Fibroblast of lung (primary cell): Measurements from ENCODE around the gene TADA2A. TPM values are rescaled to one million over a fixed set of nuclear protein-coding genes. Genes with fewer than 3 reads are reported as not detected.
"Not testable (repeated sequence)": the region's sequence is repeated elsewhere in the genome, so short reads cannot be mapped to it uniquely, and the experiment has no call there.

Experiments
- DNase-seq, 2 donors: peaks; one replicate each; pipeline versions ENCODE4 v3.0.0 to v3.0.0-alpha.2; 2010; ENCODE audit warnings: low read depth in 2 of 2
- H2AFZ ChIP-seq: 2 replicates; pipeline ENCODE4 v1.5.1; 2012; ENCODE audit warnings: low read length, control low read depth, inconsistent platforms
- H3K27ac ChIP-seq: 2 replicates; pipeline ENCODE4 v1.5.1; 2011; ENCODE audit warnings: low read length, control low read depth; ENCODE audit not compliant: insufficient read depth
- H3K27me3 ChIP-seq: 2 replicates; pipeline ENCODE4 v1.5.1; 2011; ENCODE audit warnings: mild to moderate bottlenecking, low read length; ENCODE audit not compliant: control insufficient read depth, insufficient read depth
- H3K36me3 ChIP-seq: 2 replicates; pipeline ENCODE4 v1.5.1; 2011; ENCODE audit warnings: low read length; ENCODE audit not compliant: control insufficient read depth, insufficient read depth
- H3K4me1 ChIP-seq: 2 replicates; pipeline ENCODE4 v1.5.1; 2011; ENCODE audit warnings: low read length; ENCODE audit not compliant: control insufficient read depth, insufficient read depth; ENCODE audit errors: extremely low read depth
- H3K4me2 ChIP-seq: 2 replicates; pipeline ENCODE4 v1.5.1; 2011; ENCODE audit warnings: low read length, control low read depth; ENCODE audit not compliant: insufficient read depth; ENCODE audit errors: extremely low read depth
- H3K4me3 ChIP-seq, 4 experiments: fragments of 200-600 bp in 1 of 4; sonication (generic) in 1 of 4; replicated peaks in 1 of 4; 2 replicates each; pipeline ENCODE4 v1.5.1; 2011 to 2016; ENCODE audit warnings: low read length in 4 of 4, low read depth in 3 of 4, mild to moderate bottlenecking in 3 of 4, control low read depth in 2 of 4, inconsistent platforms in 1 of 4, mixed read lengths in 1 of 4; ENCODE audit not compliant: insufficient read depth in 1 of 4; ENCODE audit errors: control extremely low read depth in 1 of 4
- H3K79me2 ChIP-seq: 2 replicates; pipeline ENCODE4 v1.5.1; 2012; ENCODE audit warnings: mild to moderate bottlenecking, low read length, inconsistent platforms; ENCODE audit not compliant: control insufficient read depth, insufficient read depth
- H3K9ac ChIP-seq: 2 replicates; pipeline ENCODE4 v1.5.1; 2011; ENCODE audit warnings: mild to moderate bottlenecking, low read length, control low read depth; ENCODE audit not compliant: insufficient read depth
- H3K9me3 ChIP-seq: 2 replicates; pipeline ENCODE4 v1.5.1; 2012; ENCODE audit warnings: low read depth, low read length; ENCODE audit not compliant: control insufficient read depth, insufficient read depth
- H4K20me1 ChIP-seq: 2 replicates; pipeline ENCODE4 v1.5.1; 2011; ENCODE audit warnings: low read length; ENCODE audit not compliant: control insufficient read depth, insufficient read depth; ENCODE audit errors: extremely low read depth
- CTCF ChIP-seq, 2 donors: IDR thresholded peaks in 1 of 2; conservative IDR thresholded peaks in 1 of 2; 1 replicate in 1 of 2; 2 replicates in 1 of 2; pipeline ENCODE4 v1.5.1; 2011 to 2012; ENCODE audit warnings: low read length in 2 of 2, control low read depth in 1 of 2, inconsistent platforms in 1 of 2, low read depth in 1 of 2, mild to moderate bottlenecking in 1 of 2
- EZH2 ChIP-seq: IDR thresholded peaks from 2 replicates; pipeline ENCODE4 v1.5.1; 2012; ENCODE audit warnings: low read length, control low read depth, mild to moderate bottlenecking; ENCODE audit errors: missing control alignments
- polyA plus RNA-seq, 2 donors: library from polyadenylated mRNA; depleted of rRNA in 1 of 2; stranded (reverse) in 1 of 2; unstranded in 1 of 2; fragments of >200 nt; gene quantifications; 2 replicates each; pipeline ENCODE4 v1.2.1, GENCODE V29; 2011 to 2012; ENCODE audit warnings: missing spikeins in 1 of 2
- total RNA-seq: library from RNA; depleted of rRNA; stranded (reverse); fragments of >200 nt; gene quantifications from 2 replicates; pipeline ENCODE4 v1.2.1, GENCODE V29; 2014

TADA2A gene
- total and polyA plus RNA-seq, 2 donors (not counting 1 experiment from before 2014, with no cell fraction given), result 18.7 to 23.9 TPM

- H3K27ac ChIP-seq, result no peak overlapping the region
- no peak overlapping the region for H3K4me3 ChIP-seq
- no peaks in the 10 kb centered on the region for H3K4me1 ChIP-seq
- H3K9me3 ChIP-seq, result no peaks in the 10 kb centered on the region
- TF ChIP-seq CTCF (conservative IDR thresholded peaks at IDR 0.05 in 1 of 2, IDR thresholded peaks at IDR 0.05 in 1 of 2; ENCODE audit: low read depth in 1 of 2, low read length in 2 of 2), result no peak
- no peak for TF ChIP-seq EZH2
- no peak overlapping the region for H3K4me2 ChIP-seq
- DNase-seq, result no peak
- H3K9ac ChIP-seq, result no peak overlapping the region
- no peaks in the 10 kb centered on the region for H3K27me3 ChIP-seq
- peaks cover 76% of the 10 kb centered on the region for H3K79me2 ChIP-seq
- peaks cover 1% of the 10 kb centered on the region for H4K20me1 ChIP-seq
- no peak overlapping the region for H2AFZ ChIP-seq
- peaks cover 19% of the 10 kb centered on the region for H3K36me3 ChIP-seq
These were observed 103.4 kb downstream of the TADA2A start for GRCh38 chr17:37510056-37510455.

DNA sequence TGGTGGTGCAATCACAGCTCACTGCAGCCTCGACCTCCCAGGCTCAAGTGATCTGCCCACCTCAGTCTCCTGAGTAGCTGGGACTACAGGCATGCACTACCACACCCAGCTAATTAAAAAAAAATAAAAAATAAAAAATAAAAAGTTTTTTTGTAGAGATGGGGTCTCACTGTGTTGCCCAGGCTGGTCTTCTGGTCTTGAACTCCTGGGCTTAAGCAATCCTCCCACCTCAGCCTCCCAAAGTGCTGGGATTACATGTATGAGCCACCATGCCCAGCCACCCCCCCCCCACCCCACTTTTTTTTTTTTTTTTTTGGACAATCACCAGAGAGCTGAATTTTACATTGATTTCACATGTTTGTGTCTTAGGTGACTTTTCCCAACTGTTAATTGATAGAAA, 105.0 kb downstream of the TADA2A start:
- not testable (repeated sequence) for H3K4me2 ChIP-seq, DNase-seq, H3K9ac ChIP-seq, H3K9me3 ChIP-seq, H2AFZ ChIP-seq, H3K4me1 ChIP-seq, H4K20me1 ChIP-seq, H3K4me3 ChIP-seq, H3K27me3 ChIP-seq, H3K27ac ChIP-seq
- Histone ChIP-seq H3K79me2 (peaks cover 61% of the 10 kb centered on the region), H3K36me3 (peaks cover 19% of the 10 kb centered on the region)

DNA sequence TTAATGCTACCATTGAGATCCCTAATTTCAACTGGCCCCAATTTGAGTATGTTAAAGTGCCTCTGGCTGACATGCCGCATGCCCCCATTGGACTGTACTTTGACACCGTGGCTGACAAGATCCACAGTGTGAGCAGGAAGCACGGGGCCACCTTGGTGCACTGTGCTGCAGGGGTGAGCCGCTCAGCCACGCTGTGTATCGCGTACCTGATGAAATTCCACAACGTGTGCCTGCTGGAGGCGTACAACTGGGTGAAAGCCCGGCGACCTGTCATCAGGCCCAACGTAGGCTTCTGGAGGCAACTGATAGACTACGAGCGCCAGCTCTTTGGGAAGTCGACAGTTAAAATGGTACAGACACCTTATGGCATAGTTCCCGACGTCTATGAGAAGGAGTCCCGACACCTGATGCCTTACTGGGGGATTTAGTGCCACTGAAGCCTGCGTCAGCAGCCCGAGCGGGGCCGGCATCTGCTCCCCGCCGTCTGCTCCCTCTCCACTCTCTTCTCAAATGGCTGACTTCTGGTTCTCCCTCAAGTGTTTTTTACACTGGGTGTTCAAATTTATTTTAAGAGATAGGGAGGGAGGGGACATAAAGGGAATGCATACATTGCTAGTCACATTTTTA, 105.9 kb downstream of the TADA2A start:
- no peak for TF ChIP-seq CTCF (conservative IDR thresholded peaks at IDR 0.05 in 1 of 2, IDR thresholded peaks at IDR 0.05 in 1 of 2; ENCODE audit: low read depth in 1 of 2, low read length in 2 of 2)
- TF ChIP-seq EZH2, result no peak
- Histone ChIP-seq H3K4me2 (no peak overlapping the region), H3K9me3 (no peaks in the 10 kb centered on the region), H3K27ac (no peak overlapping the region), H3K9ac (no peak overlapping the region), H3K4me1 (no peaks in the 10 kb centered on the region), H3K27me3 (no peaks in the 10 kb centered on the region), H2AFZ (no peak overlapping the region), H3K79me2 (peaks cover 51% of the 10 kb centered on the region), H3K36me3 (peaks cover 19% of the 10 kb centered on the region), H3K4me3 (no peak overlapping the region), H4K20me1 (no peaks in the 10 kb centered on the region)
- no peak for DNase-seq
